Body of pancreas (tissue), 4 donors: ENCODE results near the gene BRD4. TPM values are rescaled to one million over a fixed set of nuclear protein-coding genes. Genes with fewer than 3 reads are reported as not detected.

ENCODE experiments used
- ATAC-seq: fragments of 150-250 bp; one replicate; pipeline ENCODE4 v1.9.1; 2016
- DNase-seq, 4 donors: peaks; one replicate each; pipeline ENCODE4 v3.0.0-alpha.2; 2019
- H3K27ac ChIP-seq, 4 donors: fragments of 200-600 bp; sonication (generic); 1 replicate in 3 of 4; 2 replicates in 1 of 4; pipeline versions ENCODE4 v1.5.1 to v1.6.1; 2016 to 2019; ENCODE audit warnings: mild to moderate bottlenecking in 1 of 4, mixed read lengths in 1 of 4, moderate library complexity in 1 of 4
- H3K27me3 ChIP-seq, 2 donors: fragments of 200-600 bp; sonication (generic); one replicate each; pipeline ENCODE4 v1.6.0; 2016; ENCODE audit warnings: mild to moderate bottlenecking in 1 of 2
- H3K36me3 ChIP-seq, 2 donors: fragments of 200-600 bp; sonication (generic); replicated peaks in 1 of 2; 2 replicates each; pipeline ENCODE4 v1.5.1; 2016; ENCODE audit warnings: low read depth in 2 of 2; ENCODE audit not compliant: insufficient read depth in 1 of 2
- H3K4me1 ChIP-seq: fragments of 200-600 bp; sonication (generic); one replicate; pipeline ENCODE4 v1.6.0; 2016
- H3K4me3 ChIP-seq, 2 donors: fragments of 200-600 bp; sonication (generic); 1 replicate in 1 of 2; 2 replicates in 1 of 2; pipeline ENCODE4 v1.5.1; 2016 to 2019
- H3K9me3 ChIP-seq, 3 donors: fragments of 200-600 bp; sonication (generic); 1 replicate in 2 of 3; 2 replicates in 1 of 3; pipeline ENCODE4 v1.5.1; 2016
- CTCF ChIP-seq, 7 experiments: fragments of 450-650 bp in 4 of 7; fragments of 200-600 bp in 3 of 7; sonication (generic) in 3 of 7; IDR thresholded peaks; one replicate each; pipeline ENCODE4 v1.5.1; 2016 to 2019; ENCODE audit warnings: antibody characterized with exemption in 7 of 7
- POLR2A ChIP-seq, 3 donors: fragments of 450-650 bp; IDR thresholded peaks; one replicate each; pipeline ENCODE4 v1.6.1; 2016; ENCODE audit warnings: antibody characterized with exemption in 3 of 3, mild to moderate bottlenecking in 2 of 3
- WGBS, 2 donors: methylation state at CpG; one replicate each; pipeline ENCODE4 v1.1.5; 2017; 5-methylcytosine and 5-hydroxymethylcytosine counted together
- intact Hi-C: fragments of 100-400 bp; cut with DNase I; formaldehyde crosslinking; loops from one replicate; pipeline ENCODE4 v1.15.1; 2023
- total RNA-seq, 2 donors: library from RNA; depleted of rRNA; stranded (reverse); fragments of >200 nt; gene quantifications; one replicate each; pipeline ENCODE4 v1.1.0, GENCODE V29; 2016

The BRD4 gene
- total RNA-seq, 2 donors from 2014 or later, result 15.3 to 33.6 TPM

- Histone ChIP-seq H3K4me3 (peak overlapping the region; percentile 54 to 76), H3K9me3 (no peaks in the 10 kb centered on the region), H3K4me1 (peaks cover 69% of the 10 kb centered on the region), H3K27ac (peak overlapping the region; percentile 84 to 99 (median 92)), H3K27me3 (no peaks in the 10 kb centered on the region), H3K36me3 (no peaks in the 10 kb centered on the region)
- DNase-seq, result peak; percentile 54 to 64 (median 60)
- peak in 2 of 3 donors; percentile 7 to 28 for TF ChIP-seq POLR2A (IDR thresholded peaks at IDR 0.05)
- TF ChIP-seq CTCF (IDR thresholded peaks at IDR 0.05), result peak in 1 of 7 experiments; percentile 6
- WGBS, 2 donors, result 0 to 1% methylated on average over 5 to 82 of the region's 122 CpGs
- peak; percentile 67 for ATAC-seq
- intact Hi-C loops, result no loop called here
Measured at GRCh38 chr19:15331419-15332310, 674 bp downstream of the BRD4 start.

- H3K27ac ChIP-seq, result peak overlapping the region; percentile 84 to 99 (median 92)
Measured at GRCh38 chr19:15330801-15331418, 1.4 kb downstream of the BRD4 start.

GRCh38 chr19:15328312-15328711 lies 4.0 kb downstream of the BRD4 start:
- peak overlapping the region in 1 of 4 donors; percentile 7 for H3K27ac ChIP-seq
- ATAC-seq (no peak), DNase-seq (no peak)
- no peaks in the 10 kb centered on the region for H3K27me3 ChIP-seq
- no peaks in the 10 kb centered on the region for H3K9me3 ChIP-seq
- H3K4me1 ChIP-seq, result peaks cover 83% of the 10 kb centered on the region
- intact Hi-C loops, result loop anchor here (10.0 kb wide), 1 partner anchor 54 kb away; no protein-coding TSS in a partner anchor
- H3K4me3 ChIP-seq, result no peak overlapping the region
- 54 to 59% methylated on average over 10 of the region's 10 CpGs for WGBS, 2 donors
- no peaks in the 10 kb centered on the region for H3K36me3 ChIP-seq
- no peak for TF ChIP-seq CTCF (IDR thresholded peaks at IDR 0.05)
- no peak for TF ChIP-seq POLR2A (IDR thresholded peaks at IDR 0.05)

More at GRCh38 chr19:15330801-15331418, 1.4 kb downstream of the BRD4 start:
- no peak for ATAC-seq
- WGBS, 2 donors, result 3 to 5% methylated on average over 17 of the region's 17 CpGs
- peak overlapping the region; percentile 54 to 76 for H3K4me3 ChIP-seq
- no peaks in the 10 kb centered on the region for H3K9me3 ChIP-seq
- H3K4me1 ChIP-seq, result peaks cover 68% of the 10 kb centered on the region
- no peak for TF ChIP-seq CTCF (IDR thresholded peaks at IDR 0.05)
- no peak for TF ChIP-seq POLR2A (IDR thresholded peaks at IDR 0.05)
- peak in 3 of 4 donors; percentile 26 to 37 (median 35) for DNase-seq
- H3K27me3 ChIP-seq, result no peaks in the 10 kb centered on the region
- H3K36me3 ChIP-seq, result no peaks in the 10 kb centered on the region
- intact Hi-C loops, result no loop called here

GRCh38 chr19:15324791-15325519 lies 7.4 kb downstream of the BRD4 start:
- Histone ChIP-seq H3K27ac (peak overlapping the region; percentile 73 to 87 (median 79)), H3K9me3 (no peaks in the 10 kb centered on the region), H3K27me3 (no peaks in the 10 kb centered on the region), H3K4me3 (no peak overlapping the region), H3K36me3 (no peaks in the 10 kb centered on the region), H3K4me1 (peaks cover 98% of the 10 kb centered on the region)
- intact Hi-C loops, result loop anchor here (10.0 kb wide), 1 partner anchor 50 kb away; no protein-coding TSS in a partner anchor
- WGBS, 2 donors, result 12 to 18% methylated on average over 4 to 6 of the region's 6 CpGs
- DNase-seq (peak; percentile 74 to 86 (median 82)), ATAC-seq (peak; percentile 80)
- TF ChIP-seq POLR2A (IDR thresholded peaks at IDR 0.05) (peak in 1 of 3 donors; percentile 14), CTCF (IDR thresholded peaks at IDR 0.05) (peak in 2 of 7 experiments; percentile 10 to 14)
